Smooth muscle cell (in vitro differentiated cells): ENCODE data around the gene COL17A1. TPM values are rescaled to one million over a fixed set of nuclear protein-coding genes. Genes with fewer than 3 reads are reported as not detected.

ENCODE experiments used
- DNase-seq: peaks from one replicate; lab custom pipeline; 2025; ENCODE audit not compliant: unreplicated experiment; lab: John Stamatoyannopoulos, UW
- H2AFZ ChIP-seq: fragments of 200-600 bp; sonication (generic); 2 replicates; pipeline ENCODE4 v1.6.0; 2016; ENCODE audit warnings: antibody characterized with exemption, low read depth, mild to moderate bottlenecking
- H3F3A ChIP-seq: fragments of 200-600 bp; sonication (generic); 2 replicates; pipeline ENCODE4 v1.6.0; 2017; ENCODE audit warnings: antibody characterized with exemption, low read depth
- H3K27ac ChIP-seq: fragments of 200-600 bp; sonication (generic); 2 replicates; pipeline ENCODE4 v1.5.1; 2016; ENCODE audit warnings: low read depth, mild to moderate bottlenecking
- H3K27me3 ChIP-seq: fragments of 200-600 bp; sonication (generic); 2 replicates; pipeline ENCODE4 v1.6.1; 2016; ENCODE audit warnings: low read depth, mild to moderate bottlenecking
- H3K36me3 ChIP-seq: fragments of 200-600 bp; sonication (generic); 2 replicates; pipeline ENCODE4 v1.5.1; 2016; ENCODE audit warnings: low read depth
- H3K4me1 ChIP-seq: fragments of 200-600 bp; sonication (generic); 2 replicates; pipeline ENCODE4 v1.5.1; 2016; ENCODE audit warnings: low read depth
- H3K4me2 ChIP-seq: fragments of 200-600 bp; sonication (generic); 2 replicates; pipeline ENCODE4 v1.6.0; 2016; ENCODE audit warnings: mild to moderate bottlenecking
- H3K4me3 ChIP-seq: fragments of 200-600 bp; sonication (generic); 2 replicates; pipeline ENCODE4 v1.5.1; 2016; ENCODE audit warnings: mild to moderate bottlenecking
- H3K79me2 ChIP-seq: fragments of 200-600 bp; sonication (generic); 2 replicates; pipeline ENCODE4 v1.6.0; 2016; ENCODE audit warnings: low read depth, mild to moderate bottlenecking
- H3K9ac ChIP-seq: fragments of 200-600 bp; sonication (generic); 2 replicates; pipeline ENCODE4 v1.6.0; 2016; ENCODE audit warnings: low read depth
- H3K9me3 ChIP-seq: fragments of 200-600 bp; sonication (generic); replicated peaks from 2 replicates; pipeline ENCODE4 v1.5.1; 2016; ENCODE audit warnings: low read depth
- H4K20me1 ChIP-seq: fragments of 200-600 bp; sonication (generic); 2 replicates; pipeline ENCODE4 v1.6.0; 2016; ENCODE audit warnings: low read depth
- WGBS: methylation state at CpG from one replicate; pipeline ENCODE4 v1.1.7; 2016; ENCODE audit warnings: low lambda C conversion rate; 5-methylcytosine and 5-hydroxymethylcytosine counted together
- polyA plus RNA-seq: library from polyadenylated mRNA; unstranded; fragments of >200 nt; fragmentation: Nextera tagmentation; extraction: Ambion mirVana; gene quantifications from 2 replicates; pipeline ENCODE4 v1.2.1, GENCODE V29; 2016
- total RNA-seq: library from RNA; depleted of rRNA; stranded (reverse); fragments of >200 nt; gene quantifications from 2 replicates; pipeline ENCODE4 v1.2.3, GENCODE V29; 2014
- TF ChIP-seq, protein P1 (sequence below): fragments of 200-600 bp; sonication (generic); IDR thresholded peaks from 2 replicates; pipeline ENCODE4 v1.5.1; 2017; ENCODE audit warnings: borderline replicate concordance, mild to moderate bottlenecking, antibody characterized with exemption; ENCODE audit not compliant: insufficient read depth, poor library complexity, severe bottlenecking

COL17A1 gene
- total and polyA plus RNA-seq, 2 experiments from 2014 or later, result 31.5 to 150 TPM

- H3K27ac ChIP-seq, result no peak overlapping the region
- peaks cover 54% of the 10 kb centered on the region for H4K20me1 ChIP-seq
- H3K27me3 ChIP-seq, result no peaks in the 10 kb centered on the region
- no peaks in the 10 kb centered on the region for H3K9me3 ChIP-seq
- peaks cover 27% of the 10 kb centered on the region for H3K79me2 ChIP-seq
- no peak overlapping the region for H3K4me3 ChIP-seq
- no peak overlapping the region for H3K9ac ChIP-seq
- no peak overlapping the region for H2AFZ ChIP-seq
- TF ChIP-seq, protein P1, sequence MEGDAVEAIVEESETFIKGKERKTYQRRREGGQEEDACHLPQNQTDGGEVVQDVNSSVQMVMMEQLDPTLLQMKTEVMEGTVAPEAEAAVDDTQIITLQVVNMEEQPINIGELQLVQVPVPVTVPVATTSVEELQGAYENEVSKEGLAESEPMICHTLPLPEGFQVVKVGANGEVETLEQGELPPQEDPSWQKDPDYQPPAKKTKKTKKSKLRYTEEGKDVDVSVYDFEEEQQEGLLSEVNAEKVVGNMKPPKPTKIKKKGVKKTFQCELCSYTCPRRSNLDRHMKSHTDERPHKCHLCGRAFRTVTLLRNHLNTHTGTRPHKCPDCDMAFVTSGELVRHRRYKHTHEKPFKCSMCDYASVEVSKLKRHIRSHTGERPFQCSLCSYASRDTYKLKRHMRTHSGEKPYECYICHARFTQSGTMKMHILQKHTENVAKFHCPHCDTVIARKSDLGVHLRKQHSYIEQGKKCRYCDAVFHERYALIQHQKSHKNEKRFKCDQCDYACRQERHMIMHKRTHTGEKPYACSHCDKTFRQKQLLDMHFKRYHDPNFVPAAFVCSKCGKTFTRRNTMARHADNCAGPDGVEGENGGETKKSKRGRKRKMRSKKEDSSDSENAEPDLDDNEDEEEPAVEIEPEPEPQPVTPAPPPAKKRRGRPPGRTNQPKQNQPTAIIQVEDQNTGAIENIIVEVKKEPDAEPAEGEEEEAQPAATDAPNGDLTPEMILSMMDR, result no peak
- DNase-seq, result no peak
- no peaks in the 10 kb centered on the region for H3K4me1 ChIP-seq
- 55% methylated on average over 3 of the region's 3 CpGs for WGBS
- H3F3A ChIP-seq, result no peaks in the 10 kb centered on the region
- H3K36me3 ChIP-seq, result peaks cover 3% of the 10 kb centered on the region
- no peak overlapping the region for H3K4me2 ChIP-seq
Observed at GRCh38 chr10:103991393-103992128, 94.1 kb downstream of the COL17A1 start.

DNA sequence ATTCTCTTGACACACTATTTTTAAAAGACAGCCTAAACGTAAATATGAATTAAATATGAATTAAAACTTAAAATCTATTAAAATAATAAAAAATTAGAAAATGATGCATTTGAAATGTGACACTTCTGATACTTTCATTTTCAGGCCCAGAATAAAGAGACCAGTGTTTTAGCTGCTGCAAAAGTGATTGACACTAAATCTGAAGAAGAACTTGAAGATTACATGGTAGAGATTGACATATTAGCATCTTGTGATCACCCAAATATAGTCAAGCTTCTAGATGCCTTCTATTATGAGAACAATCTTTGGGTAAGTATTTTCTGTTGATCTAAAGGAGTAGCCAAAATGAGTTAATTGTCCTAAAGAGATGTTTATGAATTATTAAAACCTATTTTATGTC, 95.1 kb downstream of the COL17A1 start:
- H4K20me1 ChIP-seq, result peaks cover 64% of the 10 kb centered on the region
- 93% methylated on average over 1 of the region's 1 CpG for WGBS
- H3F3A ChIP-seq, result no peaks in the 10 kb centered on the region
- no peaks in the 10 kb centered on the region for H3K4me1 ChIP-seq
- TF ChIP-seq, protein P1, result no peak
- no peak overlapping the region for H3K4me2 ChIP-seq
- no peak overlapping the region for H3K9ac ChIP-seq
- H2AFZ ChIP-seq, result no peak overlapping the region
- H3K4me3 ChIP-seq, result no peak overlapping the region
- peaks cover 3% of the 10 kb centered on the region for H3K36me3 ChIP-seq
- no peak overlapping the region for H3K27ac ChIP-seq
- H3K27me3 ChIP-seq, result no peaks in the 10 kb centered on the region
- DNase-seq, result no peak
- H3K79me2 ChIP-seq, result peaks cover 36% of the 10 kb centered on the region
- no peaks in the 10 kb centered on the region for H3K9me3 ChIP-seq

- H3K36me3 ChIP-seq, result peaks cover 3% of the 10 kb centered on the region
- no peak overlapping the region for H3K9ac ChIP-seq
- TF ChIP-seq, protein P1, result no peak
- H3K27ac ChIP-seq, result no peak overlapping the region
- H3K4me1 ChIP-seq, result no peaks in the 10 kb centered on the region
- WGBS, result 93% methylated on average over 3 of the region's 3 CpGs
- no peak for DNase-seq
- H4K20me1 ChIP-seq, result peaks cover 66% of the 10 kb centered on the region
- no peaks in the 10 kb centered on the region for H3F3A ChIP-seq
- H3K4me2 ChIP-seq, result no peak overlapping the region
- no peak overlapping the region for H3K4me3 ChIP-seq
- H3K79me2 ChIP-seq, result peaks cover 39% of the 10 kb centered on the region
- no peaks in the 10 kb centered on the region for H3K9me3 ChIP-seq
- no peaks in the 10 kb centered on the region for H3K27me3 ChIP-seq
- no peak overlapping the region for H2AFZ ChIP-seq
Observed at GRCh38 chr10:103990121-103990520, 95.6 kb downstream of the COL17A1 start.

GRCh38 chr10:103986360-103986759, 99.3 kb downstream of the COL17A1 start:
- no peak overlapping the region for H3K4me2 ChIP-seq

More at GRCh38 chr10:103986360-103986759, 99.3 kb downstream of the COL17A1 start:
- no peaks in the 10 kb centered on the region for H3K4me1 ChIP-seq
- no peak for DNase-seq
- peaks cover 75% of the 10 kb centered on the region for H3K79me2 ChIP-seq
- H3K27me3 ChIP-seq, result no peaks in the 10 kb centered on the region
- no peaks in the 10 kb centered on the region for H3K9me3 ChIP-seq
- H3F3A ChIP-seq, result no peaks in the 10 kb centered on the region
- 93% methylated on average over 7 of the region's 7 CpGs for WGBS
- TF ChIP-seq, protein P1, result no peak
- H2AFZ ChIP-seq, result no peak overlapping the region
- no peak overlapping the region for H3K27ac ChIP-seq
- no peak overlapping the region for H3K9ac ChIP-seq
- H4K20me1 ChIP-seq, result peaks cover 93% of the 10 kb centered on the region
- H3K4me3 ChIP-seq, result no peak overlapping the region
- no peaks in the 10 kb centered on the region for H3K36me3 ChIP-seq
